Epithelial cell of proximal tubule (primary cell): ENCODE data around the gene ATRNL1. TPM values are rescaled to one million over a fixed set of nuclear protein-coding genes. Genes with fewer than 3 reads are reported as not detected.
"Not testable (repeated sequence)": the region's sequence is repeated elsewhere in the genome, so short reads cannot be mapped to it uniquely, and the experiment has no call there.

Source experiments
- DNase-seq: peaks from one replicate; pipeline ENCODE4 v3.0.0-alpha.2; 2011; ENCODE audit warnings: low read depth
- H3K4me3 ChIP-seq: 2 replicates; pipeline ENCODE4 v1.5.1; 2011; ENCODE audit warnings: low read depth, mild to moderate bottlenecking, low read length
- CTCF ChIP-seq: conservative IDR thresholded peaks from 2 replicates; pipeline ENCODE4 v1.5.1; 2012; ENCODE audit warnings: low read depth, mild to moderate bottlenecking, low read length
- total RNA-seq: library from RNA; depleted of rRNA; stranded (reverse); fragments of >200 nt; gene quantifications from 2 replicates; pipeline ENCODE4 v1.2.3, GENCODE V29; 2015

The ATRNL1 gene
- total RNA-seq, 1 donor from 2014 or later: 12.4 TPM

GRCh38 chr10:115402699-115403098, 309.5 kb downstream of the ATRNL1 start:
- no peak for TF ChIP-seq CTCF
- no peak for DNase-seq

GRCh38 chr10:115405838-115406237, 312.7 kb downstream of the ATRNL1 start:
- not testable (repeated sequence) for H3K4me3 ChIP-seq, DNase-seq

More at GRCh38 chr10:115402699-115403098, 309.5 kb downstream of the ATRNL1 start:
- H3K4me3 ChIP-seq: no peak overlapping the region

- TF ChIP-seq CTCF: no peak
- DNase-seq: no peak
- no peak overlapping the region for H3K4me3 ChIP-seq
Measured at GRCh38 chr10:115409347-115409746, 316.2 kb downstream of the ATRNL1 start.

- TF ChIP-seq CTCF: peak; percentile 97
- H3K4me3 ChIP-seq: no peak overlapping the region
- DNase-seq: no peak
Measured at GRCh38 chr10:115417585-115418265, 324.6 kb downstream of the ATRNL1 start.

GRCh38 chr10:115422624-115423023, 329.5 kb downstream of the ATRNL1 start:
- no peak for DNase-seq
- H3K4me3 ChIP-seq: no peak overlapping the region
- no peak for TF ChIP-seq CTCF

GRCh38 chr10:115427611-115428010, 334.4 kb downstream of the ATRNL1 start:
- no peak for DNase-seq
- no peak overlapping the region for H3K4me3 ChIP-seq
- no peak for TF ChIP-seq CTCF

- peak; percentile 68 for TF ChIP-seq CTCF
- no peak for DNase-seq
Measured at GRCh38 chr10:115432188-115432819, 339.1 kb downstream of the ATRNL1 start.

More at GRCh38 chr10:115432188-115432819, 339.1 kb downstream of the ATRNL1 start:
- H3K4me3 ChIP-seq: no peak overlapping the region
